GM23338 (cell line): ENCODE results near the gene NCCRP1. TPM values are rescaled to one million over a fixed set of nuclear protein-coding genes. Genes with fewer than 3 reads are reported as not detected.

Experiments used
- ATAC-seq: fragments of 200-7000 bp; cut with Tn5 transposase; 3 replicates; pipeline ENCODE4 v1.9.1; 2020
- DNase-seq: peaks from one replicate; pipeline ENCODE4 v3.0.0-alpha.2; 2015; ENCODE audit warnings: low spot score
- H2AFZ ChIP-seq: fragments of 200-600 bp; sonication (generic); 2 replicates; pipeline ENCODE4 v1.8.0; 2016; ENCODE audit warnings: antibody characterized with exemption, mild to moderate bottlenecking, moderate library complexity
- H3F3A ChIP-seq: fragments of 200-600 bp; sonication (generic); replicated peaks from 2 replicates; pipeline ENCODE4 v1.8.0; 2017; ENCODE audit warnings: antibody characterized with exemption, mixed run types, low read depth
- H3K27ac ChIP-seq: fragments of 200-600 bp; sonication (generic); 2 replicates; pipeline ENCODE4 v1.6.1; 2016; ENCODE audit warnings: low read depth
- H3K27me3 ChIP-seq: fragments of 200-600 bp; sonication (generic); 2 replicates; pipeline ENCODE4 v1.8.0; 2016; ENCODE audit warnings: mild to moderate bottlenecking, mixed run types, moderate library complexity; ENCODE audit not compliant: insufficient read depth
- H3K36me3 ChIP-seq: fragments of 200-600 bp; sonication (generic); 2 replicates; pipeline ENCODE4 v1.8.0; 2016; ENCODE audit warnings: mild to moderate bottlenecking; ENCODE audit not compliant: insufficient read depth
- H3K4me1 ChIP-seq: fragments of 200-600 bp; sonication (generic); 2 replicates; pipeline ENCODE4 v1.8.0; 2016; ENCODE audit warnings: mild to moderate bottlenecking, moderate library complexity; ENCODE audit not compliant: insufficient read depth
- H3K4me2 ChIP-seq: fragments of 200-600 bp; sonication (generic); 2 replicates; pipeline ENCODE4 v1.7.1; 2017; ENCODE audit warnings: mixed run types
- H3K4me3 ChIP-seq: fragments of 200-600 bp; sonication (generic); 2 replicates; pipeline ENCODE4 v1.6.1; 2016; ENCODE audit warnings: mixed run types
- H3K79me2 ChIP-seq: fragments of 200-600 bp; sonication (generic); replicated peaks from 2 replicates; pipeline ENCODE4 v1.8.0; 2017; ENCODE audit warnings: mild to moderate bottlenecking; ENCODE audit not compliant: insufficient read depth
- H3K9me2 ChIP-seq: fragments of 200-600 bp; sonication (generic); 2 replicates; pipeline ENCODE4 v1.8.0; 2017; ENCODE audit not compliant: insufficient read depth
- H4K20me1 ChIP-seq: fragments of 200-600 bp; sonication (generic); replicated peaks from 2 replicates; pipeline ENCODE4 v1.8.0; 2017; ENCODE audit warnings: mild to moderate bottlenecking; ENCODE audit not compliant: insufficient read depth
- H3K27ac Mint-ChIP-seq: 2 replicates; pipeline ENCODE4 v1.8.0; 2020; ENCODE audit warnings: inconsistent platforms, mild to moderate bottlenecking, moderate library complexity, mixed read lengths
- H3K27me3 Mint-ChIP-seq: 3 replicates; pipeline ENCODE4 v1.8.0; 2022; ENCODE audit warnings: low read depth, mild to moderate bottlenecking, moderate library complexity, mixed read lengths, inconsistent platforms; ENCODE audit not compliant: insufficient read depth, poor library complexity
- H3K36me3 Mint-ChIP-seq: 3 replicates; pipeline ENCODE4 v1.8.0; 2021; ENCODE audit warnings: low read depth, mild to moderate bottlenecking, inconsistent platforms, moderate library complexity, mixed read lengths
- H3K4me1 Mint-ChIP-seq: 3 replicates; pipeline ENCODE4 v1.8.0; 2020; ENCODE audit warnings: mild to moderate bottlenecking, inconsistent platforms, mixed read lengths
- H3K4me3 Mint-ChIP-seq: 3 replicates; pipeline ENCODE4 v1.8.0; 2021; ENCODE audit warnings: moderate library complexity, mild to moderate bottlenecking, inconsistent platforms, mixed read lengths
- H3K9me3 Mint-ChIP-seq: 3 replicates; pipeline ENCODE4 v1.8.0; 2020; ENCODE audit warnings: moderate library complexity, mild to moderate bottlenecking, inconsistent platforms, mixed read lengths
- CREB1 ChIP-seq: fragments of 250-450 bp; sonication (Bioruptor Pico); IDR thresholded peaks from 2 replicates; pipeline ENCODE4 v1.5.0; 2020; ENCODE audit warnings: low read depth, mild to moderate bottlenecking, moderate library complexity
- CTCF ChIP-seq, 2 experiments: fragments of 200-600 bp in 1 of 2; sonication (generic) in 1 of 2; conservative IDR thresholded peaks; 2 replicates each; pipeline versions ENCODE4 v1.5.1 to v1.6.1; 2016 to 2017; ENCODE audit warnings: antibody characterized with exemption in 2 of 2, low read depth in 2 of 2, mild to moderate bottlenecking in 2 of 2, moderate library complexity in 1 of 2
- EZH2phosphoT487 ChIP-seq: fragments of 200-600 bp; sonication (generic); IDR thresholded peaks from one replicate; pipeline ENCODE4 v1.8.1; 2018; ENCODE audit warnings: antibody characterized with exemption; ENCODE audit not compliant: unreplicated experiment
- JUNB ChIP-seq: IDR thresholded peaks from one replicate; pipeline ENCODE4 v1.6.1; 2016; ENCODE audit warnings: antibody characterized with exemption; ENCODE audit not compliant: unreplicated experiment
- NANOG ChIP-seq: IDR thresholded peaks from 2 replicates; pipeline ENCODE4 v1.6.1; 2016; ENCODE audit warnings: antibody characterized with exemption, borderline replicate concordance
- POLR2AphosphoS5 ChIP-seq: IDR thresholded peaks from 2 replicates; pipeline ENCODE4 v1.6.1; 2016; ENCODE audit warnings: antibody characterized with exemption, low read depth
- STAT1 ChIP-seq: IDR thresholded peaks from one replicate; pipeline ENCODE4 v1.6.1; 2016; ENCODE audit warnings: antibody characterized with exemption; ENCODE audit not compliant: unreplicated experiment
- ZNF462 ChIP-seq: fragments of 250-450 bp; sonication (Bioruptor Pico); IDR thresholded peaks from 2 replicates; pipeline ENCODE4 v1.5.0; 2020; ENCODE audit warnings: mild to moderate bottlenecking, moderate library complexity
- polyA plus RNA-seq: library from polyadenylated mRNA; unstranded; fragments of >200 nt; fragmentation: Nextera tagmentation; extraction: Ambion mirVana; gene quantifications from 2 replicates; pipeline ENCODE4 v1.2.1, GENCODE V29; 2016
- total RNA-seq: library from RNA; depleted of rRNA; stranded (reverse); fragments of >200 nt; shearing (Covaris generic); gene quantifications from 2 replicates; pipeline ENCODE4 v1.2.3, GENCODE V29; 2014

NCCRP1 gene
- total and polyA plus RNA-seq, 2 experiments from 2014 or later = 3.6 to 6.2 TPM

DNA sequence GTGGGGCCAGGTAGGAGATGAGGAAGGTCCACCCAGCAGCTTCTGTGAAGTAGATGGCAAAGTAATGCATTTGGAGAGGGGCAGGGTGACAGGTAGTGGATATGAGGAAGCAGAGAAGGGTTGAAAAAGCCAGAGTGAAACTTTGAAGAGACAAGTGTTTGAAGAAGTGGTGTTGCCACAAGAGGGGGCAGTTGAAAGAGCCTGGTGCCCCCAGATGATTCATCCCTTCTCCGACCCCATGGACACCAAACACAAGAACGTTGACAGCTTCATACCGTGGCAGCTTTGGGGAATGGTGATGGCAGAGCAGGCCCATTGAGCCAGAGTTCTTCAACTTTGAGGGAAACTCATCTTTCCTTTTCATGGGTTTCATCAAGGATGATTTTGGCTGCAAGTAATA, 28.1 kb downstream of the NCCRP1 start:
- Histone ChIP-seq H3K4me3 (no peak overlapping the region), H3K27me3 (0 out of 2 replicates have a peak, but pooled peaks cover 4% of the 10 kb centered on the region), H3K4me2 (no peak overlapping the region), H2AFZ (no peak overlapping the region), H4K20me1 (no peaks in the 10 kb centered on the region), H3K79me2 (no peaks in the 10 kb centered on the region), H3K36me3 (no peaks in the 10 kb centered on the region), H3K4me1 (no peaks in the 10 kb centered on the region), H3F3A (no peaks in the 10 kb centered on the region), H3K9me2 (no peaks in the 10 kb centered on the region), H3K27ac (no peak overlapping the region)
- peak; percentile 65 for DNase-seq
- H3K27ac Mint-ChIP-seq = no peak overlapping the region
- peaks cover 3% of the 10 kb centered on the region; the same call in 1 of the 3 replicates for H3K4me1 Mint-ChIP-seq
- TF ChIP-seq CREB1 (CRISPR knock-in tag) (no peak), CTCF (conservative IDR thresholded peaks at IDR 0.05; ENCODE audit: low read depth in 2 of 2) (peak; percentile 50 to 69), POLR2AphosphoS5 (no peak)
- H3K27me3 Mint-ChIP-seq = peaks cover 7% of the 10 kb centered on the region
- H3K36me3 Mint-ChIP-seq = no peaks in the 10 kb centered on the region
- ATAC-seq = peak; percentile 60
- peak overlapping the region; percentile 1; the same call in 1 of the 3 replicates for H3K4me3 Mint-ChIP-seq
- H3K9me3 Mint-ChIP-seq = 0 out of 3 replicates have a peak, but pooled peaks cover 2% of the 10 kb centered on the region

DNA sequence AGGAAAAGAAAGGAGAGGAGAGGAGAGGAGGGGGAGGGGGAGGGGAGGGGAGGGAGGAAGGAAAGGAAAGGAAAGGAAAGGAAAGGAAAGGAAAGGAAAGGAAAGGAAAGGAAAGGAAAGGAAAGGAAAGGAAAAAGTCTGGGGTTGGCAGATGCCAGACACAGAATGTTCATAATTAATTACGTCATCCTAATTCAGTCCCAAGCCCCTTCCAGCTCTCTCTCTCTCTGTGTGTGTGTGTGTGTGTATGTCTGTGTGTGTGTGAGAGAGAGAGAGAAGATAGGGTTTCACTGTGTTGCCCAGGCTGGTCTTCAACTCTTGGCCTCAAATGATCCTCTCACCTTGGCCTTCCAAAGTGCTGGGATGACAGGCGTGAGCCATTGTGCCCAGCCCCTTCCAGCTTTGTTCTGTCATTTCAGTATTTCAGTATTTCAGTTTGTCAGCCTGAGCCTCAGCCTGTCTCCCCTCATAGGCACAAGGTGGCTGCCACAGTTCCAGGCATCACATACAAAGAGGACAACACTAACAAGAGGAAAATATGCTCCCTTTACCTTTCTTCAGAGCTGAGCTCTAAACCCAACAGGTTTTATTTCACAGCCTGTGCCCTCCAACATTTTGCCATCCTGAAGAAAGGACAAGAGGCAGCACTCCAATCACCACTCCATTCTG, 33.5 kb downstream of the NCCRP1 start:
- no peak overlapping the region for H3K27ac Mint-ChIP-seq
- peaks cover 4% of the 10 kb centered on the region for H3K27me3 Mint-ChIP-seq
- Histone ChIP-seq H3F3A (no peaks in the 10 kb centered on the region), H3K9me2 (no peaks in the 10 kb centered on the region), H2AFZ (no peak overlapping the region), H3K27me3 (0 out of 2 replicates have a peak, but pooled peaks cover 9% of the 10 kb centered on the region), H3K4me3 (no peak overlapping the region), H3K36me3 (no peaks in the 10 kb centered on the region), H3K27ac (no peak overlapping the region), H3K4me1 (no peaks in the 10 kb centered on the region), H3K79me2 (no peaks in the 10 kb centered on the region), H3K4me2 (no peak overlapping the region), H4K20me1 (no peaks in the 10 kb centered on the region)
- H3K36me3 Mint-ChIP-seq = no peaks in the 10 kb centered on the region
- no peaks in the 10 kb centered on the region for H3K9me3 Mint-ChIP-seq
- ATAC-seq = no peak
- TF ChIP-seq ZNF462 (no peak), EZH2phosphoT487 (no peak), CREB1 (CRISPR knock-in tag) (no peak), STAT1 (no peak), NANOG (no peak), CTCF (conservative IDR thresholded peaks at IDR 0.05; ENCODE audit: low read depth in 2 of 2) (no peak), JUNB (no peak)
- no peak overlapping the region for H3K4me3 Mint-ChIP-seq
- H3K4me1 Mint-ChIP-seq = no peaks in the 10 kb centered on the region
- no peak for DNase-seq
